Measurements from ENCODE around the gene DLG2. TPM values are rescaled to one million over a fixed set of nuclear protein-coding genes. Genes with fewer than 3 reads are reported as not detected.

The DLG2 gene
- total and polyA plus RNA-seq, 4 experiments from 2014 or later = 0.78 to 2.7 (median 1.9) TPM

DNA sequence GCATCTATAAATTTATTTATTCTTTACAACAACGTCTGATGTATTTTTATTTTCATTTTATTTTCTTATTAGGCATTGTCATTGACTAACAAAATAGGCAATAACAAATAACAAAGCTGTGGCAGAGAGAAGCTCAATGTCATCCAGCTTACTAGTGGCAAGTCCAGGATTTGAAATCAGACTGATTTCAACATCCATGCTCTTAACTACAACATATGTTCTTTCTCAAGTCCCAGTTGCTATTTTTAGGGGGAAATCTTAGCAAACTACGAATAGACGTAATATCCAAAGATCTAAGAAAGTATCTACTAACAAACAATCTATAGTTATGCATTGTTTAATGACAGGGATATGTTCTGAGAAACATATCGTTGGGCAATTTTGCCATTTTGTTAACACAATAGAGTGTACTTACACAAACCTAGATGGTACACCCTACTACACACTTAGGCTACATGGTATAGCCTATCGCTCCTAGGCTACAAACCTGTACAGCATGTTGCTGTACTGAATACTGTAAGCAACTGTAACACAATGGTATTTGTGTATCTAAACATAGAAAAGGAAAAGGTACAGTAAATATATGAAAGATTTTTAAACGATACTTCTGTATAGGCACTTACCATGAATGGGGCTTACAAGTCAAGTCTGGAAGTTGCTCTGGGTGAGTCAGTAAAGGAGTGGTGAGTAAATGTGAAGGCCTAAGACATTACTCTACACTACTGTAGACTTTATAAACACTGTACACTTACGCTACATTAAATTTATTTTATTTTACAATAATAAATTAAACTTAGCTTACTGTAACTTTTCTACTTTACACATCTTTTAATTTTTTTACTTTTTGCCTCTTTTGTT, 151.3 kb downstream of the DLG2 start:
- intact Hi-C loops (cut with micrococcal nuclease) = no loop called here
- H3K27ac Mint-ChIP-seq = no peak overlapping the region
- H3K36me3 ChIP-seq (ENCODE audit: insufficient read depth, low read length) = no peaks in the 10 kb centered on the region
- peaks cover 0 to 29% (median 21%) of the 10 kb centered on the region in 8 donors for H3K9me3 Mint-ChIP-seq
- no peaks in the 10 kb centered on the region for H3K27me3 ChIP-seq (ENCODE audit: insufficient read depth, low read length)
- no peak overlapping the region for H3K4me3 ChIP-seq (ENCODE audit: low read length in 2 of 2)
- H3K4me3 Mint-ChIP-seq = no peak overlapping the region
- DNase-seq = no peak
- H3K4me1 Mint-ChIP-seq = peaks cover 0 to 1% (median 0%) of the 10 kb centered on the region in 4 donors
- POLR2A ChIA-PET (ENCODE audit: partially characterized antibody) = no interaction called here
- no peak overlapping the region for H3K27ac ChIP-seq (ENCODE audit: low read depth, low read length)
- CTCF ChIA-PET (ENCODE audit: partially characterized antibody) = no interaction called here
- no peaks in the 10 kb centered on the region for H3K27me3 Mint-ChIP-seq
- H3K36me3 Mint-ChIP-seq = peaks cover 3 to 4% of the 10 kb centered on the region in 2 donors
- no peaks in the 10 kb centered on the region for H3K4me1 ChIP-seq (ENCODE audit: insufficient read depth, low read length)
- peaks cover 0 to 9% of the 10 kb centered on the region in 2 donors for H3K9me3 ChIP-seq (ENCODE audit: control insufficient read depth in 1 of 2, low read length in 2 of 2)

DNA sequence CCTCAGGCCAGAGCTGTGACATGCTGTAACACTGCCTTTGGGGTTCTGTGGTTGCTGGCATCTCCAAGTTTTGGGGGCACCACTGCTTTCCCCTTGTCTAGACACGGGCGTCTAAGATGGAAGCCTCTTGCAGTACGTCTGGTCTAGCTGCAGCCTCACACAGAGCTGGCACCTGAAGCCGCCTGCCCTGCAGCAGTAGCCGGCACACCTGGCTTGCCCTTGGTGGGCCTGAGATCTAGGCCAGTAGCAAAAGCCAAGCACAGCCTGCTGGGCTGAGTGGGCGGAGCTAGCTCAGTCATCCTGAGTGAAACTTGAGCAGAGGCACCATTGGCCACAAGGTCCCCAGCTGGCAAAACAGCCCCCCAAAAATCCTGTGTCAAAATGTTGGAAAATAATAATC, 154.2 kb downstream of the DLG2 start:
- Histone ChIP-seq H3K27me3 (ENCODE audit: insufficient read depth, low read length) (no peaks in the 10 kb centered on the region), H3K27ac (ENCODE audit: low read depth, low read length) (no peak overlapping the region), H3K36me3 (ENCODE audit: insufficient read depth, low read length) (no peaks in the 10 kb centered on the region), H3K4me1 (ENCODE audit: insufficient read depth, low read length) (no peaks in the 10 kb centered on the region), H3K9me3 (ENCODE audit: control insufficient read depth in 1 of 2, low read length in 2 of 2) (peaks cover 0 to 9% of the 10 kb centered on the region in 2 donors), H3K4me3 (ENCODE audit: low read length in 2 of 2) (no peak overlapping the region)
- intact Hi-C loops (cut with micrococcal nuclease) = no loop called here
- H3K27me3 Mint-ChIP-seq = no peaks in the 10 kb centered on the region
- H3K4me3 Mint-ChIP-seq = no peak overlapping the region
- DNase-seq = no peak
- H3K27ac Mint-ChIP-seq = no peak overlapping the region
- peaks cover 2 to 4% of the 10 kb centered on the region in 2 donors for H3K36me3 Mint-ChIP-seq
- H3K4me1 Mint-ChIP-seq = peaks cover 0 to 1% (median 0%) of the 10 kb centered on the region in 4 donors
- CTCF ChIA-PET (ENCODE audit: partially characterized antibody) = no interaction called here
- H3K9me3 Mint-ChIP-seq = peaks cover 0 to 50% (median 35%) of the 10 kb centered on the region in 8 donors
- POLR2A ChIA-PET (ENCODE audit: partially characterized antibody) = no interaction called here

- H3K36me3 Mint-ChIP-seq = peaks cover 0 to 9% of the 10 kb centered on the region in 2 donors
- Histone ChIP-seq H3K27ac (ENCODE audit: low read depth, low read length) (no peak overlapping the region), H3K27me3 (ENCODE audit: insufficient read depth, low read length) (no peaks in the 10 kb centered on the region), H3K4me3 (ENCODE audit: low read length in 2 of 2) (no peak overlapping the region), H3K9me3 (ENCODE audit: control insufficient read depth in 1 of 2, low read length in 2 of 2) (peaks cover 0 to 5% of the 10 kb centered on the region in 2 donors), H3K4me1 (ENCODE audit: insufficient read depth, low read length) (no peaks in the 10 kb centered on the region), H3K36me3 (ENCODE audit: insufficient read depth, low read length) (no peaks in the 10 kb centered on the region)
- H3K4me1 Mint-ChIP-seq = no peaks in the 10 kb centered on the region
- POLR2A ChIA-PET (ENCODE audit: partially characterized antibody) = no interaction called here
- intact Hi-C loops (cut with micrococcal nuclease) = no loop called here
- peak overlapping the region in 1 of 8 donors; percentile 40 for H3K4me3 Mint-ChIP-seq
- H3K27ac Mint-ChIP-seq = no peak overlapping the region
- no peaks in the 10 kb centered on the region for H3K27me3 Mint-ChIP-seq
- CTCF ChIA-PET (ENCODE audit: partially characterized antibody) = no interaction called here
- peaks cover 3 to 85% (median 55%) of the 10 kb centered on the region in 8 donors for H3K9me3 Mint-ChIP-seq
- DNase-seq = no peak
Observed at GRCh38 chr11:85464283-85464682, 162.9 kb downstream of the DLG2 start.

DNA sequence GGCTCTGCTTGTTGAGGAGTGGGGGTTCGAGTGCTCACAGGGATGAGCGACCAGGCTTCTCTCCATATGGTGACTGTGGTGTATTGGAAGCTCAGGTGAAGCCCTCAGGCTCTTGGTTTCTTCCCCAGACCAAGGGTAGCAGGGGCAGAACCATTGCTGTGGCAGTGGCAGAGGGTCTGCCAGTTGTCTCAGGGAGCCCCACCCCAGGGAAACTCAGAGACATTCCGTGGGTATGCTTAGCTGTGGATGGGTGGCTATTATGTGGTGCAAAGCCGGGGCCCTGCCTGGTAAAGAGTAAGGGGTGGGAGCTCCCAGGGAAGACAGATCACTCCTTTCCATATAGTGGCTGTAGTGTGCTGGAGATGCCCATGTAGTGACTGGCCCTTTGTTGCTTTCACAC, 167.8 kb downstream of the DLG2 start:
- H3K4me1 Mint-ChIP-seq = no peaks in the 10 kb centered on the region
- no peak overlapping the region for H3K27ac ChIP-seq (ENCODE audit: low read depth, low read length)
- H3K27me3 ChIP-seq (ENCODE audit: insufficient read depth, low read length) = no peaks in the 10 kb centered on the region
- no peaks in the 10 kb centered on the region for H3K27me3 Mint-ChIP-seq
- H3K27ac Mint-ChIP-seq = no peak overlapping the region
- peaks cover 0 to 10% of the 10 kb centered on the region in 2 donors for H3K9me3 ChIP-seq (ENCODE audit: control insufficient read depth in 1 of 2, low read length in 2 of 2)
- DNase-seq = no peak
- no peak overlapping the region for H3K4me3 Mint-ChIP-seq
- H3K36me3 Mint-ChIP-seq = peaks cover 0 to 10% of the 10 kb centered on the region in 2 donors
- no peak overlapping the region for H3K4me3 ChIP-seq (ENCODE audit: low read length in 2 of 2)
- H3K9me3 Mint-ChIP-seq = peaks cover 3 to 91% (median 71%) of the 10 kb centered on the region in 8 donors
- H3K36me3 ChIP-seq (ENCODE audit: insufficient read depth, low read length) = no peaks in the 10 kb centered on the region
- CTCF ChIA-PET (ENCODE audit: partially characterized antibody) = no interaction called here
- H3K4me1 ChIP-seq (ENCODE audit: insufficient read depth, low read length) = no peaks in the 10 kb centered on the region
- POLR2A ChIA-PET (ENCODE audit: partially characterized antibody) = no interaction called here
- intact Hi-C loops (cut with micrococcal nuclease) = no loop called here

DNA sequence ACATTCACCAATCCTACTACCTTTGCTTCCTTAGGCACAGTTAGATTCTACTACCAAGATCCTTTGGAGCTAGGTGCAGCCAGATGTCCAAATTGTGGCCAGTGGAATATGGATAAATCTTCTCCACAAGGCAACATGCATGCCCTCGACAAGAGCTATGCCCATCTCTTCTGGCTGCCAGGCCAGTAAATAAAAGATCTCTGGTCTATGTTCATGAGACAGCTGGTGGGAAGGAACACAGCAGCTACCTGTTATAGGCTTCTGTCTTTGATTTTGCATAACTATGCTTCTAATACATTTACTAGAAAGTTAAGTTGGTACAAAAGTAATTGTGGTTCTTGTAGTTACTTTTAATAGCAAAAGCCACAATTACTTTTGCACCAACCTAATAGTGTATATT, 182.7 kb downstream of the DLG2 start:
- no peaks in the 10 kb centered on the region for H3K4me1 Mint-ChIP-seq
- intact Hi-C loops (cut with micrococcal nuclease) = no loop called here
- no peak overlapping the region for H3K4me3 Mint-ChIP-seq
- H3K36me3 Mint-ChIP-seq = no peaks in the 10 kb centered on the region
- no peaks in the 10 kb centered on the region for H3K36me3 ChIP-seq (ENCODE audit: insufficient read depth, low read length)
- CTCF ChIA-PET (ENCODE audit: partially characterized antibody) = no interaction called here
- H3K9me3 Mint-ChIP-seq = peaks cover 3 to 22% (median 8%) of the 10 kb centered on the region in 8 donors
- POLR2A ChIA-PET (ENCODE audit: partially characterized antibody) = no interaction called here
- no peak overlapping the region for H3K27ac ChIP-seq (ENCODE audit: low read depth, low read length)
- H3K4me3 ChIP-seq (ENCODE audit: low read length in 2 of 2) = no peak overlapping the region
- no peaks in the 10 kb centered on the region for H3K4me1 ChIP-seq (ENCODE audit: insufficient read depth, low read length)
- H3K27me3 Mint-ChIP-seq = no peaks in the 10 kb centered on the region
- H3K27me3 ChIP-seq (ENCODE audit: insufficient read depth, low read length) = no peaks in the 10 kb centered on the region
- DNase-seq = no peak
- H3K9me3 ChIP-seq (ENCODE audit: control insufficient read depth in 1 of 2, low read length in 2 of 2) = no peaks in the 10 kb centered on the region
- no peak overlapping the region for H3K27ac Mint-ChIP-seq

GRCh38 chr11:85440273-85440672, 186.9 kb downstream of the DLG2 start:
- ChIA-PET CTCF (ENCODE audit: partially characterized antibody) (no interaction called here), POLR2A (ENCODE audit: partially characterized antibody) (no interaction called here)
- H3K27me3 Mint-ChIP-seq = no peaks in the 10 kb centered on the region
- H3K4me3 Mint-ChIP-seq = no peak overlapping the region
- Histone ChIP-seq H3K4me1 (ENCODE audit: insufficient read depth, low read length) (no peaks in the 10 kb centered on the region), H3K4me3 (ENCODE audit: low read length in 2 of 2) (no peak overlapping the region), H3K9me3 (ENCODE audit: control insufficient read depth in 1 of 2, low read length in 2 of 2) (no peaks in the 10 kb centered on the region), H3K27ac (ENCODE audit: low read depth, low read length) (no peak overlapping the region), H3K36me3 (ENCODE audit: insufficient read depth, low read length) (no peaks in the 10 kb centered on the region), H3K27me3 (ENCODE audit: insufficient read depth, low read length) (no peaks in the 10 kb centered on the region)
- H3K4me1 Mint-ChIP-seq = no peaks in the 10 kb centered on the region
- H3K9me3 Mint-ChIP-seq = peaks cover 5 to 48% (median 20%) of the 10 kb centered on the region in 8 donors
- intact Hi-C loops (cut with micrococcal nuclease) = no loop called here
- H3K27ac Mint-ChIP-seq = no peak overlapping the region
- DNase-seq = no peak
- peaks cover 0 to 4% of the 10 kb centered on the region in 2 donors for H3K36me3 Mint-ChIP-seq

GRCh38 chr11:85438328-85438727, 188.8 kb downstream of the DLG2 start:
- no peak for DNase-seq
- no peak overlapping the region for H3K4me3 Mint-ChIP-seq
- no peaks in the 10 kb centered on the region for H3K4me1 Mint-ChIP-seq
- no peaks in the 10 kb centered on the region for H3K9me3 ChIP-seq (ENCODE audit: control insufficient read depth in 1 of 2, low read length in 2 of 2)
- peaks cover 0 to 4% of the 10 kb centered on the region in 2 donors for H3K36me3 Mint-ChIP-seq
- H3K36me3 ChIP-seq (ENCODE audit: insufficient read depth, low read length) = no peaks in the 10 kb centered on the region
- H3K9me3 Mint-ChIP-seq = peaks cover 5 to 61% (median 36%) of the 10 kb centered on the region in 8 donors
- no peak overlapping the region for H3K27ac ChIP-seq (ENCODE audit: low read depth, low read length)
- intact Hi-C loops (cut with micrococcal nuclease) = no loop called here
- no peaks in the 10 kb centered on the region for H3K4me1 ChIP-seq (ENCODE audit: insufficient read depth, low read length)
- H3K27me3 Mint-ChIP-seq = no peaks in the 10 kb centered on the region
- H3K4me3 ChIP-seq (ENCODE audit: low read length in 2 of 2) = no peak overlapping the region
- ChIA-PET POLR2A (ENCODE audit: partially characterized antibody) (no interaction called here), CTCF (ENCODE audit: partially characterized antibody) (no interaction called here)
- H3K27me3 ChIP-seq (ENCODE audit: insufficient read depth, low read length) = no peaks in the 10 kb centered on the region
- no peak overlapping the region for H3K27ac Mint-ChIP-seq

Measured in CD4-positive, alpha-beta memory T cell (primary cell).